NOMO-1 treated with DMSO at 0.1 percent for 48 hours (cell line): ENCODE data around the gene TEX52.
A peak's percentile ranks its signal among the peaks of the same experiment; 100 is the strongest.

Experiments
- DNase-seq: peaks from one replicate; lab custom pipeline; 2025; ENCODE audit not compliant: unreplicated experiment; lab: John Stamatoyannopoulos, UW

Gene TEX52

DNA sequence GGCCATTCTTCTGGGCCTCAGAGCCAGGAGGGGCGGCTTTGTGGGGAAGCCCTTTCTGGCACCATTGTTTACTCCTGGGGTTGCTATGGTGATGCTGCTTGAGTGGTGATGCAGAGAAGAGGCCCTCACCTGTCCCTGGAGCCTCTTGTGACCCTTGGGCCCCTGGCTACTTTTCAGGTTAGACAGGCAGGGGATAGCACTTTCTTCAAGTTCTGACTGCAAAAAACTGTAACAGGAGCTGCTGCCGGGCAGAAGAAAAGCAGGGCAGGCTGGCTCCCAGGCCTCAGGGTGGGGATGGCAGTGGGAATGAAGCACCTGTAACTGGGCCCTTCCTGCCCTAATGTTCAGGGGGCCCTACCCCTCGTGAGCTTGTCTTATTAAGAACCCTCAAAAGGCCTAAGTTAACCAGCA, at the start of gene TEX52:
Gene TEX52, minus strand, starts transcription at position 19 of the 411 bp plus-strand sequence. Its CDS starts 13 bp downstream, at position 6.
- DNase-seq: no peak

DNA sequence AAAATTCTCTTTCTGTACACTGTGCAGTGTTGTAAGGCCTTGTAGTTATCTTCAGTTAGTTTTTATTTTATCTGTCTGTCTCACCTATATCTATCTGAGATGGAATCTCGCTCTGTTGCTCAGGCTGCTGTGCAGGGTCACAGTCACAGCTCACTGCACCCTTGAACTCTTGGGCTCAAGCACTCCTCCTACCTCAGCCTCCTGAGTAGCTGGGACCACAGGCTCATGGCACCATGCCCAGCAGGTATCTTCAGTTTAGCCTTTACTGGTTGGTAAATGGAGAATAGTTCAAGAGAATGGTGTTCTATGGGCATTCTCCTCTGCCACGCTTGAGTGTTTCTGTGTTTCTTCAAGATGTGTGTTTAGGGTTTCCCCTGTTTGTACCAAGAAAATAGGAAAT, 47.4 kb upstream of the TEX52 start:
- DNase-seq: no peak

DNA sequence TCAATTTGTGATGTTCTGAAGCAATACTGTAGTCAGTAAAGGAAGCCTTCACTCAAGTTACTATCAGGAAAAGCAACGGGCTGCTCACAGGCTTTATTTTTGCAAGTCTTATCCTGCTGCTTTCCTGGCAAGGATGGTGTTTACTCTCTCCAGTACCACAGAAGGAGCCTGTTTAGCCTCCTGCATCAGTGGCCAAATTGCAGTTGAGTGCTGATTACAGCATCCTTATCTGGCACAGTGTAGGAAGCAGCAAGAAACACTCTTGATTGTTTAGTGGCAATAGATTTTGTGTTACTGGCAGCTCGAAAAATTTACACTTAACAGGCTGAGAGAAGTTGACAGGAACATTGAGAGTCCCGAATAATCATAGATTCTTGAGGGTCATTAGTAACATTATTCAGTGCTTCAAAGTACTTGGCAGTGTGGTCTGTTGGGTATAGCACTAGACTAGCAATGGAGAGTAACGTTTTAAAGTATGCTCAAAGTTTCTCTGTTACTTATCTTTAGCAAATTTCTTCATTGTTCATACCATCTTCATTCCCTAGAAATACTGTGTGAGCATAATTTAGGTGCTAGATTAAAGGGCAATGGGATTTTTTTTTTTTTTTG, 45.5 kb upstream of the TEX52 start:
- DNase-seq: no peak

DNA sequence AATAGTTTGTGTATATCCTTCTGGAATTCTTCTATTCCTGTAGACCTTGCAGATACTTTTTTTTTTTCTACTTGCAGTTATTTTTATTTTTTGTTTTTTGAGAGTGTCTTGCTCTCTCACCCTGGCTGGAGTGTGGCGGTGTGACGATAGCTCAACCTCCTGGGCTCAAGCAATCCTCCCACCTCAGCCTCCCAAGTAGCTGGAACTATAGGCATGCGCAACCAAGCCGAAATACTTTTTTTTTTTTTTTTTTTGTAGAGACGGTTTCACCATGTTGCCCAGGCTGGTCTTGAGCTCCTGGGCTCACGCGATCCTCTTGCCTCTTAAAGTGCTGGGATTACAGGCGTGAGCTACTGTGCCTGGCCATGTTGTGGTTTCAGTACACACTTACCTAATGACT, 43.8 kb upstream of the TEX52 start:
- no peak for DNase-seq

DNA sequence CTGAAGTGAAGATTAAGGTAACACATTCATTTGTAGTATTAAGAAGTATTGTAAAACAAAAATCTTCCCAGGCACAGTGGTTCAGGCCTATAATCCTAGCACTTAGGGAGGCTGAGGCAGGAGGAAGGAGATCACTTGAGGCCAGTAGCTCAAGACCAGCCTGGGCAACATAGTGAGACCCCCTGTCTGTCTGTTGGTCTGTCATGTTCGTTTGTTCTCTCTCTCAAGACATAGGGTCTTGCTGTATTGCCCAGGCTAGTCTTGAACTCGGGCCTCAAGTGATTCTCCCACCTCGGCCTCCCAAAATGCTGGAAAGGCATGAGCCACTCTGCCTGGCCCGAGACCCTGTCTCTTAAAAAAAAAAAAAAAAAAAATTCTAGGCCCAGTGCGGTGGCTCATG, 40.6 kb upstream of the TEX52 start:
- no peak for DNase-seq

DNA sequence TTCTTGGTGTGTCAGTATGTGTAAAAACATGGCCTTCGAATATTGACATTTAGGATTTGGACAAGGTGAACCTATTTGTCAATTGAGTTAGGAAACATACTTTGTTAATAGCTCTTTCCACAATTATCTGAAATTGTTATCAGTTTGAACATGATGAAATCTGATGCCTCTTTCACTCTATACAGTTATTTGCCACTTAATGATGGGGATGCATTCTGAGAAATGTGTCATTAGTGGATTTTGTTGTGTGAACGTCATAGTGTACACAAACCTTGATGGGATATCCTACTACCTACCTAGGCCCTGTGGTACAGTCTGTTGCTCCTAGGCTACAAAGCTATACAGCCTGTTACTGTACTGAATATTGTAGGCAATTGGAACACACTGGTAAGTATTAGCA, 38.7 kb upstream of the TEX52 start:
- DNase-seq: no peak

DNA sequence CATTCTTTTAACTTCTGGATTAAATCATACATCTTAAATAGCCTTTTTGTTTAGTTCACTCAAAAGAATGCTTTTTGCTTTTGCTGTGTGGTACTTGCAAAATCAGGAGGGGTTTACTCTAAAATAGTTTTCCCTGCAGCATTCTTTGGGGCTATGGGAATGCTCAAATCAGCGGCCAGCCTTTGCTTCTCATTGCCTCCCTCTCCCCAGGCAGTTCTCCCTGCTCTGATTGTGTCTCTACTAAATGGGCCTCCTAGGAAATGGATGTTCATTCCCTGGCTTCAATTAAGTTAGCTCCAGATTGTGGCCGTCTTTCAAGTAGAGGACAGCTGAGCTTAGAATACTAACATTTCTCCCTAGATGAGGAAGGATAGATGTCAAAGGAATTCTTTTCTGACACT, 38.2 kb upstream of the TEX52 start:
- no peak for DNase-seq

DNA sequence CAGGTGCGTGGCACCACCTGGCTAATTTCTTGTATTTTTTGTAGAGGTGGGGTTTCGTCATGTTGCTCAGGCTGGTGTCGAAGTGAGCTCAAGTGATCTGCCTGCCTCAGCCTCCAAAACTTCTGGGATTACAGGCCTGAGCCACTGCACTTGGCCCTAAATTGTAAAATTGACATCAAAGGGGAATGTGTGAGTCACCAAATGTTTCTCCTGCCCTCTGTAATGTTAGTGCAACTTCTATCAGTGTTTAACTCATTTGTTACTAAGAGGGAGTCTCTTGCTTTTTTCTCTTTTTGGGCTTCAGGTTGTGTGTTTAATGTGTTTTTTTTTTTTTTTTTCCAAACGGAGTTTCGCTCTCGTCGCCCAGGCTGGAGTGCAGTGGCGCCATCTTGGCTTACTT, 36.2 kb upstream of the TEX52 start:
- no peak for DNase-seq

DNA sequence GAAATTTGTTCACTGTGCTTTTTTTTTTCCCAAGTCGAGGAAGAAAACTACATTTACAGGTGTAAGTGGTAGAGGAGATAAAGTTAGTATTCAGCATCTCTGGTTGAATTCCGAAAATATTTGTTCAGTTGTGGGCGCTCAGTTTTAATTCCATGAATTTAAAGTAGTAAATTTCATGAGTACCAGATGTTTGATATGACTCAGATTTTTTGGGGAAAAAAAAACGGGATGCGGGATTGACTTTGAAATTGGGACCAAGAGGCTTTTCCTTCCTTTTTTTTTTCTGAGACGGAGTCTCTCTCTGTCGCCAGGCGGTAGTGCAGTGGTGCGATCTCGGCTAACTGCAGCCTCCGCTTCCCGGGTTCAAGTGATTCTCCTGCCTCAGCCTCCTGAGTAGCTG, 35.4 kb upstream of the TEX52 start:
- no peak for DNase-seq

DNA sequence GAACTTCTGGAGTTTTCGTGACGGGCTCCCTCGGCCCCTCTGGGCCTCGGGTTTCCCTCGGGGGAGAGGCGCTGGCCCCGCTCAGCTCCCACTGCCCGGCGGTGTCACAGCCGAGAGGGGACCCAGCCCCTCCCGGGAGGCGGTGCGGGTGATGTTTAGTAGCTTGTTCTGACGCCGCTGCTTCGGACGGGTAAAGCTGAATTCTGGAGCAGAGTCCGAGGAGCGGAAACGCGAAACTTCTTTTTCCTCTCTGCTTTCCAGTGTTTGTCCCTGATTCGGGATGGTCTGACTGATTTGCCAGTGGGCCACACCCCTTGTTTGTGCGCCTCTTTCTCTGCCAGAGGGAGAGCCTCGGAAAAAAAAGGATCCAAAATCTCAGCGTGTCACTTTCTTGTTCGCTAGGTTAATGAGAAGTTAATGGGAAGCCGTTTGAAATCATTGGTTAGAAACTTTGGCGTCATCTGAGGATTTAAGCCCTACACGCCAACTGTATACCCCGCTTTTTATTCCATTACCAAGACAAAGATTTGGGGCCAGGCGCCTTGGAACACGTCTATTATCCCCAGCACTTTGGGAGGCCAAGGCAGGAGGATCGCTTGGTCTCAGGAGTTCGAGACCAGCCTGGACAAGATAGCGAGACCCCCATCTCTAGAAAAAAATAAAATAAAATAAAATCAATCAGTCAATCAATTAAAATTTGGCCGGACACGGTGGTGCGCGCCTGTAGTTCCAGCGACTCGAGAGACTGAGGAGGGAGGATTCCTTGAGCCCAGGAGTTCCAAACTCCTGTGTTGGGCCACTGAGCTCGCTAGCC, 34.6 kb upstream of the TEX52 start:
- no peak for DNase-seq

DNA sequence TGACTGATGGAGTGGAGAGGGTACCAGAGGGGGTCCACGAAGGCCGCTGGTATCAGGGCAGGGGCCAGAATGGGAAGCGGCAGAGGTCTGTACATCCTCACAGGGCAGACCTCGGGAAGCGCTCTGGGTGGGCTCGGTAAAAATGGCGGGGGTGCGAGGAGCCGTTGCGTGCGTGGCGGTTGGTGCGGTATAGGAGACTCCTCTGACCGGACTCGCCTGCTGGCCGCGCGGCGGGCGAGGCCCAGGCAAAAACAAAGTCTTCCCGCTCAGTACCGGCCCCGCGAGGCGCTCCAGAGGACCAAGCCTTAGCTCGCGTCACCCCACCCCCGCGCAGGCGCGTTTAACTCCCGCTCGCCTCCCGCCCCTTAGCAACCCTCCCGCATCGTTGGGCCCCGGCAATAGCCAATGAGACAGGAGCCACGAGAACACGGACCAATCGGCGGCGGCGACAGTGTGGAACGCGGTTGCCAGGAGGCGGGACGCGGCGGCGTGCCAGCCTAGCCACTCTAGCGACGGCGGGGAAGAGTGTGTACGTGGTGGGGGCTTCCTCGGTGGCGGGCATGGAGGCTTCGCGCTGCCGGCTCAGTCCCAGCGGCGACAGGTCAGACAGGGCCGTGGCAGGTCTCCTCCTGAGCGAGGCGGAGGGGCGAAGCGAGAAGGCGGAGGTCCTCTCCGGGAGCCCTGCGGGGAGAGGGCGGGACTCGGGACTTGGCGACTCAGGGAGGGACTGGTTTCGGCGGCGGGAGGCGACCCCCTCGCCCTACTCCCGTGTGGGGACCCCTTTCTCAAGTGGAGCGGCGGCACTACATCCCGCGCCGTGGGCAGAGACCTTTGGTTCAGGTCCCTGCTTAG, 33.8 kb upstream of the TEX52 start, which contains the start of gene TULP3:
Gene TULP3, plus strand, starts transcription at position 504 of the 852 bp plus-strand sequence. Its CDS starts 57 bp downstream, at position 561.
- peak; percentile 92 for DNase-seq

DNA sequence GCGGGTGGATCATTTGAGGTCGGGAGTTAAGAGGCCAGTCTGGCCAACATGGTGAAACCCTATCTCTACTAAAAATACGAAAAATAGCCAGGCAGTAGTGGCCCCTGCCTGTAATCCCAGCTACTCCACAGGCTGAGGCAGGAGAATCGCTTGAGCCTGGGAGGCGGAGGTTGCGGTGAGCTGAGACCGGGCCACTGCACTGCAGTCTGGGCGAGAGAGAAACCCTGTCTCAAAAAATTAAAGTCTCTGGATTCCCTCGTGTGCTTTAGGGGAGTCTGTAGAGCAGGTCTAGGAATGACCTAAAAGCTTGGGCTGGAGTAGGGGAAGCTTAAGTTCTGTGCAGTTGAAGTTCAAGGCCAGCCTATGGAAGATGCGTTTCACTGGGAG, 33.2 kb upstream of the TEX52 start:
- no peak for DNase-seq

DNA sequence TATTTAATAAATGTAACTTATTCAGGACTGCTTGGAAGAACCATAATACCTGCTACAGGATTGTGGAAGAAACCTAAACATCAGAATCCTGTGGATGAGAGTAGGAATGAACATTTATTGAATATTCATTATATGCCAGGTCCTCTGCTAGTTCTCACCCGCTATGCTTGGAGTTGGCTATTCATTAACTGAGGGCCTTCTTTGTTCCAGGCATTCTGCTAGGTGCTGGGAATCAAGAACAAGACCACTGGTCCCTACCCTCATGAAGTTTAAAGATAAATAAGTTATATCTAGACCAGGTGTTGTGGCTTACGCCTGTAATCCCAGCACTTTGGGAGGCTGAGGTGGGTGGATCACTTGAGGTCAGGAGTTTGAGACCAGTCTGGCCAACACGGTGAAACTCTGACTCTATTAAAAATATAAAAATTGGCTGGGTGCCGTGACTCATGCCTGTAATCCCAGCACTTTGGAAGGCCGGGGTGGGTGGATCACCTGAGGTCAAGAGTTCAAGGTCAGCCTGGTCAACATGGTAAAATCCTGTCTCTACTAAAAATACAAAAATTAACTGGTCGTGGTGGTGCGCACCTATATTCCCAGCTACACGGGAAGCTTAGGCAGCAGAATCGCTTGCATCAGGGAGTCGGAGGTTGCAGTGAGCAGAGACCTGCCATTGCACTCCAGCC, 30.1 kb upstream of the TEX52 start:
- no peak for DNase-seq

DNA sequence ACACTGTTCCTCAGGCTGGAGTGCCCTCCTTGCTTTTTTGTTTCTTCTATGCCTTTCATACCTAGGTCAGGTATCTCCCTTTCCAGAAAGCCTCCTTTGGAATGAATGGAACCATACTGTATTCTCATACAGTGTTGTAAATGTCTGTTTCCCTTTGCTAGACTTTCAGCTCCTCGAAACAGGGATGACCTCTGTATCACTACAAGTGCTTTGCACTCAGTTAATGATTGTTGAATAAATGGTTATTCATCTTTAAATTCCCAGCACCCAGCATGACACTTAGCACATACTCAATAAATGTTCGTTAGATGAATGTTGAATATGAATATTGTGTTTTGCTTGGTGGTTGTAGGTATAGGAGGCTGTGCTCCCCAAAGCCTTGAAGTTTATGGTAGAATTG, 28.0 kb upstream of the TEX52 start:
- no peak for DNase-seq

DNA sequence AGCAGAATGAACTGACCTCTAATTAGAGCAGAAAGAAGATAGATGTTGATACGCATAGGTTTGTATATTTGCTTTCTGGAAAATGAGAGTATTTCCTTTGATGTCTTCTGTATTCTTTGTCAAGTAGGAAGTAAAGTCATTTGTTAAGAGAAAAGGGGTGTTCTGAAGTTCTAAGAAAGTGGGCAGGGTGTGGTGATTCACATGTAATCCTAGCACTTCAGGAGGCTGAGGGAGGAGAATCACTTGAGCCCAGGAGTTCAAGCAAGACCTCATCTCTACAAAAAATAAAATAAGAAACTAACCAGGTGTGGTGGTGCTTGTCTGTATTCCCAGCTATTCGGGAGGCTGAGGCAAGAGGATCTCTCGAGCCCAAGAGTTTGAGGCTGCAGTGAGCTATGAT, 23.0 kb upstream of the TEX52 start:
- DNase-seq: no peak

DNA sequence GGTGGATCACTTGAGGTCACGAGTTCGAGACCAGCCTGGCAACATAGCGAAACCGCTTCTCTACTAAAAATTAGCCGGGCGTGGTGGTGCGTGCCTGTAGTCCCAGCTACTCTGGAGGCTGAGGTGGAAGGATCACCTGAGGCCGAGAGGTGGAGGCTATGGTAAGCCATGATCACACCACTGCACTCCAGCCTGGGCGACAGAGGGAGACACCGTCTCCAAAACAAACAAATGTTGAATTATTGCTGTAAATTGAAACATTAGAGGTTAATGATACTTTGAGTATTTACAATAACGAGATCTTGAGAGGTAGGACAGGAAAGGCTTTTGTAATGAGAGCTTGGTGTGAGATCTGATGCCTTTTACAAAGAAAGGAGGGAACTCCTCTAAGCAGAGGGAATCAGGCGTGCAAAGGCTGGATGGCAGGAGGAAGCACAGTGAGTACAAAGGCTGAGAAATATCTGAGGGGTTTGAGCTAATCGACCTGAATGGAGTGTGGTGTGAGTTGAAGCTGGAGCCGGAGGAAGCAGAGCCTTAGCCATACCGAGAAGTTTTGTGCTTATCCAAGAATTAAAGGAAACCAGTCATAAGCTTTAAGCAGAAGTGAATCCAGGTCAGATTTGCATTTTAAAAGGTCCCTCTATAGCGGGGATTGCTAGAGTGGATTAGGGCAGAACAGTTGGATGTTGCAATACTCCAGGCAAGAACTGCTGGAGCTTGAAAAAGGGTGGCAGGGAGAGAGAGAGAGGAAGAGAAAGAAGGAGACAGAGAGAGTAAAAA, 21.3 kb upstream of the TEX52 start:
- peak; percentile 96 for DNase-seq

DNA sequence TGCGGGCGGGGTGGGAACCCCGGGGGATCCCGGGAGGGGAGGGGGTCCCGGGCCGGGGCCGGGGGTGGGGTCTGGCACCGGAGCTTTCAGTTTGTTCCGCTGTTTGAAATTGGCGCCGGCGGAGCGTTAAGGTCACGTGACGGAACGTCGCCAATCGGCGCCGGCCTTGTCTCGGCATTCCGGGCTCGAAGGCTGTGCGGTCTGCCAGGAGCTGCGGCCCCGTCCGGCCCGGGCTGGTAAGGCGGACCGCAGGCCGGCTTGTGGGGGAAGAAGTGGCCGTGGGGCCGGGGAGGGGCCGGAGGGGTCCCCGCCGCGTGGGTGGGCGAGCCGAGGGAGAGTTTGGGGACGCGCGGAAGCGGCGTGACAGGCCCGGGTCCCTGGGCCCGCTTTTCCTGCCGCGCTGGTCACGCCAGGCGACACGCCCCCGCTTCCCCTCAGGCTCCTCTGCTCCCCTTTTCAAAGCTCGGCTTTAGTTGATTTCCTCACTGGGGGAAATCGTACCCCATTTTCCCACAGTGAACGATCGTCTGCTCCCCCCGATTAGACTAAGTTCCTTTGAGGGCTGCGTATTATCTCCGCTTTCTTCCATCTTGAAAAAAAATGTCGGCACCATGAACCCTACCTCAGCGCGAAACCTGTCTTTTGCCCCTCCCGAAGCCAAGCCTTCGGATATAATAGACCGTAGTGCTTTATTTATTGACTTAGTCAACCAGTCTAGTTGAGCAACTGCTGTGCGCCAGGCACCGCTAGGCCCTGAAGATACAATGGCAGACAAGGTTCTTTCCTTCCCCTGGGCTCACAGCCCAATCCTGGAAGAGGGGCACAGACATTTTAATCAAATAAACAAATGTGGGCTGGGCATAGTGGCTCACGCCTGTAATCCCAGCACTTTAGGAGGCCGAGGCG, 20.5 kb upstream of the TEX52 start, which contains the start of the genes FOXM1 and RHNO1:
Gene FOXM1, minus strand, starts transcription at position 128 of the 906 bp plus-strand sequence. CDS start 2,696 bp downstream, outside the sequence.
Gene RHNO1, plus strand, starts transcription at position 177 of the 906 bp plus-strand sequence. CDS start 8,144 bp downstream, outside the sequence.
- peak; percentile 76 for DNase-seq

DNA sequence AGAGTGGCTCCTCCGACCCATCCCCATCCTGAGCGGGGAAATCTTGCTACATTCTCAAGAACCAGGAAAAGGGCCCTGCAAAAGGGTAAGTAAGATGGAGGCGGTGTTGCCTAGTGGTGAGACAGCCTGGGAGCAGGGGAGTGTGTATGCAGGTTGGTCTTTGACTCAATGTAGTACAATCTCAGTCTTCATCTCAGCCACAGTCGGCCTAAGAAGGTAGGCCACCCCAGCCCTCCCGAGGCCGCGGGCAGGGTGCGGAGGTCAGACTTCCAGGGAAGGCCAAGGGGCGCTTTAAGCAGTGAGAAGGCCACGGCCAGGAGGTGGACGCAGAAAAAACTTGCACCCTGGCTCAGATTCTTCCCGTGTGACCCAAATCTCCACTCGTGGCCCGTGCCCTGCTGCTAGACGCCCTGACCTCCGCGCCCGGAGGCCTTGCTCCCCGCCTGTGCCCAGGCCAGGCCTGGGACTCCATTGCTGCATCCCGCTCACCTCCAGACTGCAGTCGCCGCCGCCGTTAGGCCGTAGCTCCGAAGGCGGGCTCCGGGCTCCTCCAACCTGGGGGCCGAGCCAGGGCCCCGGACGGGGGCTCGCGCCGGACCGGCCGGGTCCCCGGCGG, 19.7 kb upstream of the TEX52 start:
- peak; percentile 42 for DNase-seq
